K562 (cell line): Measurements from ENCODE around the gene SLC25A15. TPM values are rescaled to one million over a fixed set of nuclear protein-coding genes. Genes with fewer than 3 reads are reported as not detected.

Experiments
- ATF3 ChIP-seq, 2 experiments: fragments of 450-650 bp in 1 of 2; sonication (generic) in 1 of 2; formaldehyde crosslinking in 1 of 2; IDR thresholded peaks in 1 of 2; conservative IDR thresholded peaks in 1 of 2; 2 replicates each; pipeline versions ENCODE4 v1.6.1 to v1.8.1; 2016 to 2023; ENCODE audit warnings: mild to moderate bottlenecking in 2 of 2, moderate library complexity in 2 of 2, inconsistent platforms in 1 of 2, missing genetic modification reagents in 1 of 2
- ETV6 ChIP-seq, 3 experiments: fragments of 150-350 bp in 1 of 3; sonication (generic) in 1 of 3; formaldehyde crosslinking in 1 of 3; IDR thresholded peaks; 2 replicates each; pipeline versions ENCODE4 v1.6.1 to v1.8.0; 2014 to 2022; ENCODE audit warnings: borderline replicate concordance in 2 of 3, low read depth in 2 of 3, antibody characterized with exemption in 1 of 3, low read length in 1 of 3, mild to moderate bottlenecking in 1 of 3, missing genetic modification reagents in 1 of 3
- HNRNPLL ChIP-seq: fragments of 200-400 bp; formaldehyde crosslinking; IDR thresholded peaks from 2 replicates; pipeline ENCODE4 v1.6.1; 2017; ENCODE audit warnings: low read length, low read depth, mild to moderate bottlenecking; ENCODE audit not compliant: poor library complexity, severe bottlenecking
- JUNB ChIP-seq: fragments of 450-650 bp; formaldehyde crosslinking; conservative IDR thresholded peaks from 2 replicates; pipeline ENCODE4 v1.4.0; 2020; ENCODE audit warnings: mild to moderate bottlenecking
- JUND ChIP-seq, 2 experiments: IDR thresholded peaks; 2 replicates in 1 of 2; 3 replicates in 1 of 2; pipeline ENCODE4 v1.6.1; 2011; ENCODE audit warnings: borderline replicate concordance in 2 of 2, low read depth in 2 of 2, low read length in 2 of 2, improper control_type of control experiment in 1 of 2, missing biosample characterization in 1 of 2, missing genetic modification characterization in 1 of 2, missing genetic modification reagents in 1 of 2
- MLLT1 ChIP-seq, 2 experiments: fragments of 450-650 bp; IDR thresholded peaks; 2 replicates each; pipeline ENCODE4 v1.6.1; 2016
- THAP12 ChIP-seq: fragments of 250-450 bp; sonication (Bioruptor Pico); IDR thresholded peaks from 2 replicates; pipeline ENCODE4 v1.9.0; 2021; ENCODE audit warnings: mild to moderate bottlenecking, inconsistent platforms
- ZNF318 ChIP-seq, 2 experiments: fragments of 450-650 bp; IDR thresholded peaks; 2 replicates each; pipeline ENCODE4 v1.6.1; 2016; ENCODE audit warnings: mild to moderate bottlenecking in 2 of 2, borderline replicate concordance in 1 of 2, low read depth in 1 of 2, moderate library complexity in 1 of 2
- ZNF512 ChIP-seq: IDR thresholded peaks from 2 replicates; pipeline ENCODE4 v1.6.1; 2016; ENCODE audit warnings: missing genetic modification characterization, missing compliant biosample characterization
- polyA plus RNA-seq, 8 experiments: library from polyadenylated mRNA; depleted of rRNA in 4 of 8; stranded (reverse) in 5 of 8; unstranded in 3 of 8; fragments of >200 nt; fragmentation: Nextera tagmentation in 2 of 8; fragmentation: Illumina TruSeq in 1 of 8; extraction: Ambion mirVana in 2 of 8; extraction: Trizol in 1 of 8; gene quantifications; 2 replicates each; pipeline versions ENCODE4 v1.2.1 to v1.2.3, GENCODE V29; 2011 to 2014; ENCODE audit warnings: inconsistent platforms in 1 of 8, missing spikeins in 1 of 8
- total RNA-seq, 7 experiments: library from RNA; depleted of rRNA in 6 of 7; stranded (reverse); fragments of >200 nt in 6 of 7; fragmentation: Illumina TruSeq in 2 of 7; extraction: Trizol in 2 of 7; gene quantifications; 2 replicates each; pipeline versions ENCODE4 v1.2.1 to v1.2.3, GENCODE V29; 2011 to 2021; ENCODE audit warnings: low replicate concordance in 1 of 7

SLC25A15 gene
- total and polyA plus RNA-seq, 9 of the 15 experiments (the other 6 are each of a cell fraction or from before 2014, with no cell fraction given): 3.5 to 30.5 (median 20.3) TPM

- no peak for TF ChIP-seq MLLT1 (IDR thresholded peaks at IDR 0.05)
- peak; percentile 73 for TF ChIP-seq JUND (IDR thresholded peaks at IDR 0.05; ENCODE audit: borderline replicate concordance, low read depth, low read length)
- TF ChIP-seq JUND (tag; IDR thresholded peaks at IDR 0.05; ENCODE audit: borderline replicate concordance, low read depth, low read length): peak; percentile 56; the same call in 2 of the 3 replicates
- TF ChIP-seq ETV6 (IDR thresholded peaks at IDR 0.05; ENCODE audit: borderline replicate concordance in 1 of 2, low read depth in 2 of 2, low read length in 1 of 2): 0 out of 4 replicates have a peak, but pooled peaks of 1 of the 2 experiments have one; percentile 25
- TF ChIP-seq ETV6 (CRISPR knock-in tag; IDR thresholded peaks at IDR 0.05; ENCODE audit: borderline replicate concordance): no peak
- peak; percentile 31 for TF ChIP-seq HNRNPLL
- no peak for TF ChIP-seq ZNF318 (IDR thresholded peaks at IDR 0.05; ENCODE audit: borderline replicate concordance in 1 of 2, low read depth in 1 of 2)
- TF ChIP-seq JUNB: peak; percentile 46; the same call in 1 of the 2 replicates
- peak; percentile 73 for TF ChIP-seq ATF3 (IDR thresholded peaks at IDR 0.05)
- TF ChIP-seq ATF3 (CRISPR knock-in tag; conservative IDR thresholded peaks at IDR 0.05): no peak
- no peak for TF ChIP-seq THAP12 (CRISPR knock-in tag)
- TF ChIP-seq ZNF512 (tag): no peak
Measured at GRCh38 chr13:40776681-40777165, 12.7 kb upstream of the SLC25A15 start (continued).
